Body of pancreas (tissue), 4 donors: ENCODE results near the gene REP15.

Experiments used
- CTCF ChIP-seq, 7 experiments: fragments of 450-650 bp in 4 of 7; fragments of 200-600 bp in 3 of 7; sonication (generic) in 3 of 7; IDR thresholded peaks; one replicate each; pipeline ENCODE4 v1.5.1; 2016 to 2019; ENCODE audit warnings: antibody characterized with exemption in 7 of 7
- POLR2A ChIP-seq, 3 donors: fragments of 450-650 bp; IDR thresholded peaks; one replicate each; pipeline ENCODE4 v1.6.1; 2016; ENCODE audit warnings: antibody characterized with exemption in 3 of 3, mild to moderate bottlenecking in 2 of 3

GRCh38 chr12:27689558-27690180 lies 6.6 kb upstream of the REP15 start:
- TF ChIP-seq CTCF (IDR thresholded peaks at IDR 0.05) (no peak), POLR2A (IDR thresholded peaks at IDR 0.05) (no peak)
